ENCODE data around the gene ZFHX3.

Gene ZFHX3

DNA sequence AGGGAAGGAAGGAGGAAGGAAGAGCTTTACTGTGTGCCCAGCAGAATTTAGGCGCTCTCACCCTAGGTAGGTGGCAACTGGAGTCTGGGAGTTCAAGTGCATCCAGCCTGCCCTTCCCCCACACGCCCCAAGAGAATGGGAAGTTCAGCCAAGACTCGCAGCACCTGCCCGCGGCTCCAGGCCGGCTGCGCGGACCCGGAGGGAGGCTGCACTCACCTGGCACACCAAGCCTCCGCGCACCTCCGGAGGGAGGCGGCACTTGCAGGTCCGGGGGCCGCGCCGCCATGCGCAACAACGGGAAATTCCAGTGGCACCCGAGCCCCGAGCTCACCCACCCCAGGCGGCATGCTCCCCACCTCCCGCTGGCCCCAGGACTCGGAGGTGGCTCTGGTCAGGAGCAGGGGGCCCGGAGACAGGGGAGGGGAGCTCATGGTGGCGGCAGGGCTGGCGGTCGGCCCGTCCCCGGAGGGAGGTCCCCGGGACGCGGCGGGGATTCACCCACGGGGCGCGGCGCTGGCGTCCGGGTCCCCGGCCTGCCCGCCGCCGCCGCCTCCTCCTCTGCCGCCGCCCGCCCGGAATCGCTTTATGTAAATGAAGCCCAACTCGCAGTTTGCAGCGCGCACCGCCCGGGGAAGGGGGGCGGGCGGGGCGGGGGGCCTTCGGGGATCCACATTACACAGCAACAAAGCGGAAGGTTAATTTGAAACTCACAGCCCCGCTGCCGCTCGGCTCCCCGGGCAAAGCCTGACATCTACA is at the start of gene ZFHX3:
TSS of gene ZFHX3 (minus strand) at position 593 of the 756 bp plus-strand sequence. CDS start 87,983 bp downstream, outside the sequence.
- peak; percentile 84 to 89 for DNase-seq
- intact Hi-C loops (cut with DNase I; ENCODE audit: low total_unique reads) = loop anchor here (10.0 kb wide), 1 partner anchor 63 kb away; no protein-coding TSS in a partner anchor
- peak within 1 kb of the TSS; percentile 99 for H3K27ac ChIP-seq

DNA sequence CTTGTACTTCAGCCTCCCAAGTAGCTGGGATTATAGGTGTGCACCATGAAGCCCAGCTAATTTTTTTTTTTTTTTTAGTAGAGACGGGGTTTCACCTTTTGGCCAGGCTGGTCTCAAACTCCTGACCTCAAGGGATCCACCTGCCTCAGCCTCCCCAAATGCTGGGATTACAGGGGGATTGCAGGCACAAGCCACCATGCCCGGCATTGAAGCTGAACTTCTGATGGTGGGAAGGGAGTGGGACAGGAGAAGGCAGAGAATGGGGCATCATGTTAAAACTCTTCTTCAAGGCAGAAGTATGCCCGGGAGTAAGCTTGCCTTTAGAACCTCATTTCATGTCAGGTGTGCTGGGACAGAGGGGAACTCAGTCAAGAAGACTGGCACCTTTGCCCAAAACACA is 48.6 kb upstream of the ZFHX3 start:
- no peaks in the 10 kb centered on the region for H3K27me3 ChIP-seq
- TF ChIP-seq CTCF (IDR thresholded peaks at IDR 0.05) = no peak
- intact Hi-C loops (cut with DNase I; ENCODE audit: low total_unique reads) = loop anchor here (10.0 kb wide), 1 partner anchor 78 kb away; no protein-coding TSS in a partner anchor
- no peaks in the 10 kb centered on the region for H3K36me3 ChIP-seq
- H3K27ac ChIP-seq = peak overlapping the region; percentile 88 to 99
- no peak for DNase-seq
- peaks cover 0 to 57% (median 38%) of the 10 kb centered on the region in 4 donors for H3K4me1 ChIP-seq
- H3K9me3 ChIP-seq = no peaks in the 10 kb centered on the region
- H3K4me3 ChIP-seq = peak overlapping the region; percentile 6 to 15

More for the DNA sequence above, at the start of gene ZFHX3:
- H3K4me1 ChIP-seq = peaks cover 0 to 87% (median 63%) of the 10 kb centered on the region in 4 donors
- no peaks in the 10 kb centered on the region for H3K9me3 ChIP-seq
- no peak for TF ChIP-seq CTCF (IDR thresholded peaks at IDR 0.05)
- no peaks in the 10 kb centered on the region for H3K27me3 ChIP-seq
- peak within 1 kb of the TSS; percentile 78 to 94 for H3K4me3 ChIP-seq
- no peaks in the 10 kb centered on the region for H3K36me3 ChIP-seq

GRCh38 chr16:73095885-73096421 is 48.0 kb upstream of the ZFHX3 start:
- Histone ChIP-seq H3K4me1 (peaks cover 0 to 63% (median 38%) of the 10 kb centered on the region in 4 donors), H3K27me3 (no peaks in the 10 kb centered on the region), H3K36me3 (no peaks in the 10 kb centered on the region), H3K9me3 (no peaks in the 10 kb centered on the region), H3K27ac (peak overlapping the region; percentile 88 to 99), H3K4me3 (peak overlapping the region; percentile 6 to 15)
- no peak for DNase-seq
- intact Hi-C loops (cut with DNase I; ENCODE audit: low total_unique reads) = loop anchor here (10.0 kb wide), 1 partner anchor 79 kb away; no protein-coding TSS in a partner anchor
- TF ChIP-seq CTCF (IDR thresholded peaks at IDR 0.05) = no peak

- H3K9me3 ChIP-seq = no peaks in the 10 kb centered on the region
- TF ChIP-seq CTCF (IDR thresholded peaks at IDR 0.05) = no peak
- H3K27ac ChIP-seq = peak overlapping the region; percentile 88 to 99
- H3K4me3 ChIP-seq = no peak overlapping the region
- DNase-seq = no peak
- no peaks in the 10 kb centered on the region for H3K27me3 ChIP-seq
- H3K4me1 ChIP-seq = peaks cover 0 to 66% (median 38%) of the 10 kb centered on the region in 4 donors
- H3K36me3 ChIP-seq = no peaks in the 10 kb centered on the region
- intact Hi-C loops (cut with DNase I; ENCODE audit: low total_unique reads) = loop anchor here (10.0 kb wide), 1 partner anchor 80 kb away; no protein-coding TSS in a partner anchor
Measured at GRCh38 chr16:73095142-73095820, 47.4 kb upstream of the ZFHX3 start.

DNA sequence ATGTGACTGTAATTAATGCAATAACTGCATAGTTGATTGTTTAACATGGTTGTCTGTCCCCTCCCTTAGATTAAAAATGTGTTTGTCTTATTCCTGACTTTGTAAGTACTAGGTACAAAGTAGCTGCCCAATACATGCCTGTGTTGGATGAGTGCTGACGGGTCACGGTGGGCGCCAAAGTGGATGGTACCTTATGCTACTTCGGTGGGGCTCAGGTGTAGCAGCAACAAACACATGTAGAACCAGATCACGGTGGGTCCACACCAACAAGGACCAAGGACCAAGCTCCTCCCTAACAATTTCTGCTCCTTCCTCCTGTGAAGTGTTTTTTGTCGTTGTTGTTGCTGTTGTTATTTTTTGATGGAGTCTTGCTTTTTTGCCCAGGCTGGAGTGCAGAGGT is 46.4 kb upstream of the ZFHX3 start:
- Histone ChIP-seq H3K9me3 (no peaks in the 10 kb centered on the region), H3K4me3 (peak overlapping the region; percentile 31 to 40), H3K27me3 (no peaks in the 10 kb centered on the region), H3K27ac (peak overlapping the region; percentile 88 to 99), H3K4me1 (peaks cover 0 to 74% (median 38%) of the 10 kb centered on the region in 4 donors), H3K36me3 (no peaks in the 10 kb centered on the region)
- no peak for TF ChIP-seq CTCF (IDR thresholded peaks at IDR 0.05)
- intact Hi-C loops (cut with DNase I; ENCODE audit: low total_unique reads) = loop anchor here (10.0 kb wide), 1 partner anchor 80 kb away; no protein-coding TSS in a partner anchor
- no peak for DNase-seq
